NCI-H345 (cell line): ENCODE data around the gene MEA1.
"Not testable (repeated sequence)": the region's sequence is repeated elsewhere in the genome, so short reads cannot be mapped to it uniquely, and the experiment has no call there.

Source experiments
- DNase-seq: peaks from one replicate; lab custom pipeline; 2025; lab: John Stamatoyannopoulos, UW

The MEA1 gene

DNA sequence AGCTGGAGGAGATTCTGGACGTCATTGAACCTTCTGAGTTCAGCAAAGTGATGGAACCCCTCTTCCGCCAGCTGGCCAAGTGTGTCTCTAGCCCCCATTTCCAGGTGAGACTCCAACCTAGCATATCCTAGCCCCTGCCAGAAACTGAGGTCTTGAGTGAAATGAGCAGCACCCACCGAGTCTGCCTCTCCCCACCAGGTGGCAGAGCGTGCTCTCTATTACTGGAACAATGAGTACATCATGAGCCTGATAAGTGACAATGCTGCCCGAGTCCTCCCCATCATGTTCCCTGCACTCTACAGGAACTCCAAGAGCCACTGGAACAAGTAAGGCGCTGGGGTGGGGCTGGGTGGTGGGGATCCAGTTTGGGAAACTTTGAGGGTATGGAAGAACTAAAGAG lies 4.6 kb downstream of the MEA1 start:
- peak; percentile 7 for DNase-seq

DNA sequence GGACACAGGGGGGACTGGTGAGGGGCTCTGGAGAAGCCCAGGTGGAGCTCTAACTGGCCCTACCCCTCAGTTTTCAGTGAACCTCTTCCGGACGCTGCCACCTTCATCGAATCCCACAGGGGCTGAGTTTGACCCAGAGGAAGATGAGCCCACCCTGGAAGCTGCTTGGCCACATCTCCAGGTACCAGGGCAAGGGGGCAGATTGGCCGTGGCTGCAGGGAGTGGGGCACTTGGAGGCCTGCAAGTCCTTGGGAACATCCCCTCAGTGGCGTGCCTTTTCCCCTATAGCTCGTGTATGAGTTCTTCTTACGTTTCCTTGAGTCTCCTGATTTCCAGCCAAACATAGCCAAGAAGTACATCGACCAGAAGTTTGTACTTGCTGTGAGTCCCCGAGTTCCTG lies 6.6 kb downstream of the MEA1 start:
- no peak for DNase-seq

DNA sequence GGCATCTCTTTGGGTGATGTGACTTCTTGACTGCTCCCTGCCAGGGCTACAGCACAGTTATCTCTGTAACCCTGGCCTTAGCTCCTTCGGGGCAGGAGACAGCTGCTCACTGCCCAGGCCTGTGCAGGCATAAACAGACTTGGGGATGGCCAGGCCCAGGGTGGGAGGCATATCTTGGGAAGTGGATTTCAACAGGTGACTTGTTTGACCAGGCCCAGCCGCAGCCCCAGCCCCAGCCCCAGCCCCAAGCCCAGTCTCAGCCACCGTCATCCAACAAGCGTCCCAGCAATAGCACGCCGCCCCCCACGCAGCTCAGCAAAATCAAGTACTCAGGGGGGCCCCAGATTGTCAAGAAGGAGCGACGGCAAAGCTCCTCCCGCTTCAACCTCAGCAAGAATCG lies 7.5 kb downstream of the MEA1 start:
- no peak for DNase-seq

DNA sequence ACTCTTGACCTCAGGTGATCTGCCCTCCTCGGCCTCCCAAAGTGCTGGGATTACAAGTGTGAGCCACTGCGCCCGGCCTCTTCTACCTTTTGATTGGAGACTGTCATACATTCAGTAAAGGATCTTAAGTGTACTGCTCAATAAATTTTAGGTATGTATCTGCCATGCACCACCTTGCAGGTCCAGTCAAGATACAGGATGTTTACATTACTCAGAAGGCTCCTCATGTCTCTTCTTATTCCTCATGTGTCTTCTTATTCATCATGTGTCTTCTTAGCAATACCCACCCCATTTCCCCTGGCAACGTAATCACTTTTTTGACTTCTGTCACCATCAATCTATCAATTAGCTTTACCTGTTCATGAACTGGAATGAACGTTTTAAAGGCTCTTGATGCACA lies 7.9 kb downstream of the MEA1 start:
- no peak for DNase-seq

DNA sequence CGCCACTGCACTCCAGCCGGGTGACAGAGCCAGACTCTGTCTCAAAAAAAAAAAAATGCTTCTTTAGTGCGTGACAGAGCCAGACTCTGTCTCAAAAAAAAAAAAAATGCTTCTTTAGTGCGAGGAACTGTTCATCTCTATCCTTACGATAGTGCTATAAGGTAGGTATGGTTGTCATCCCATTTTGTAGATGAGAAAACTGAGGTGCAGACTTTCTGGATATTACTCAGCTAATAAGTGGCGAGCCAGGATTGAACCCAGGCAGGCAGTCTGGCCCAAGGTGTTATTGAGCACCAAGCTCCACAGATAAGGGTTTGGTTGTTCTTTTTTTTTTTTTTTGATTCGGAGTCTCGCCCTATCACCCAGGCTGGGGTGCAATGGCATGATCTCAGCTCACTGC lies 11.9 kb downstream of the MEA1 start:
- DNase-seq, result no peak

DNA sequence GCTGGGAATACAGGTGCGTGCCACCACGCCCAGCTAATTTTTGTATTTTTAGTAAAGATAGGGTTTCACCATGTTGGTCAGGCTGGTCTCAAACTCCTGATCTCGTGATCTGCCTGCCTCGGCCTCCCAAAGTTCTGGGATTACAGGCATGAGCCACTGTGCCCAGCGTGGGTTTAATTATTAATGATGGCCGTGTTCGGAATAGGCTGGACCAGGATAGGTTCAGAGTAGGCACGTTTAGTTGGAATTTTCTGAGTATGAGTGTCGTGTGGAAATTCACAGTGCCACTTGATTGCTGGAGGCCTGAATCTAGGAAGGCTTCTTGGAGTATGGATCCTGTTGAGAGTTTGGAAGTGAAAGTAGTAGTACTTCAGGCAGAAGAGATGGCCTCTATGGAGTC lies 15.5 kb downstream of the MEA1 start:
- DNase-seq, result not testable (repeated sequence)

DNA sequence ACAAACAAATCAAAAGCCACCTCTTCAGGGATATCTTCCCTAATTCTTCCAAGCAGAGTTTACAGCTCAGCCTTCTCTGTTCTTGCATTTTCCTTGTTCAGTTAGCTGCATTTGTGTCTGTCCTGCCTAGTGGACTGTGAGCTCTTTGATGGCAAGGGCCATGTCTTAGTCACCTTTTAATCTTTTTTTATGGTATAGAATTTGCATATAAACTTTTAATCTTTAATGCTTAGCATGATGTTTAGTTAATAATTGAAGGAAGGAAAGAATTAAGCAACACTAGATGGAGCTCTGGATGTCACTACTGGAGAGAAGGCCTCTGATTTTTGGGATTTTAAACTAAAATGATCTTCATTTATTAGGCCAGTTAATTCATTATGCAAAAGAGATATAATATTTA lies 17.2 kb downstream of the MEA1 start:
- no peak for DNase-seq

- no peak for DNase-seq
Measured at GRCh38 chr6:42993445-42993844, 20.3 kb downstream of the MEA1 start.

GRCh38 chr6:42989923-42990322 lies 23.8 kb downstream of the MEA1 start:
- DNase-seq, result no peak

GRCh38 chr6:42988486-42989020 lies 25.2 kb downstream of the MEA1 start:
- no peak for DNase-seq

DNA sequence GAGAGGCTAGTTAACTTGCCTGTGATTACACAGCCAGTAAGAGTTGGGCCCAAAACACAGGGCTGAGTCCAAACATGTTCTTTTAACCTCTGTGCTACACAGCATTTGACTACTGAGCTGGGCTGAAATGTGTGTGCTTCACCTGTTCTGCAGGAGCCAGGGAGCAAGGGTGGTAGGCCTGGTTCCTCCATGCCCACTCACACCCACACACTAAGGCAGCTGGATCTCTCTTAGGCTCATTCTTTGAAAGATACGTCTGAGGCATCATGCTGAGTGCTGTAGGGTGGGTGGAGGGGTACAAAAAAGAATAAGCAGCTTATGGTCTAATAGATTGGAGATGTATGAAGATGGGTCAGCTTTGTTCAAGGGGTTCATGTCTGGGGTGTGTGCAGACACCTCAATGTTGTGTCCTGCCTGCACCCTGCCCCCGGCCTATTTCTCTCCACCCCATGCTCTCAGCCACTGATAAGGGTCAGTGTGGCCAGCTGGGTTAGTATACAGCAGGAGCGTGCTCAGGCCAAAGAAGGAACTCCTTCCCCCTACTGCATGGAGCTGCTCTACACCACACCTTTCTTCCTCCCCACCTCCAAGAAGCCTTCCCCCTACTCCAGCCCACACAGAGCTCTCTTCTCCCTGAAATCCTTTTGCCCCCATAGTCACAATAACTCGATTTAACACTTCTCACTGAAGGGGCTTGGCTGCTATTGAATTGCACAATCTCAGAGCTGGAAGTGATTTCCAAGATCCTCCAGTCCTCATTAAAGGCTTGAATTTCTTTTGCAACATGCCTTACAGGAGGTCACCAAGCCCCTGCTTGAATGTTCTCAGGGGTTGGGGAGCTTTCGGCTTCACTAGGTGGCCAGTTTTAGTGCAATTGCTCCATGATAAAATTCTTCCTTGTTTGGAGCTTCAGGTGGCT lies 26.0 kb downstream of the MEA1 start:
- no peak for DNase-seq

DNA sequence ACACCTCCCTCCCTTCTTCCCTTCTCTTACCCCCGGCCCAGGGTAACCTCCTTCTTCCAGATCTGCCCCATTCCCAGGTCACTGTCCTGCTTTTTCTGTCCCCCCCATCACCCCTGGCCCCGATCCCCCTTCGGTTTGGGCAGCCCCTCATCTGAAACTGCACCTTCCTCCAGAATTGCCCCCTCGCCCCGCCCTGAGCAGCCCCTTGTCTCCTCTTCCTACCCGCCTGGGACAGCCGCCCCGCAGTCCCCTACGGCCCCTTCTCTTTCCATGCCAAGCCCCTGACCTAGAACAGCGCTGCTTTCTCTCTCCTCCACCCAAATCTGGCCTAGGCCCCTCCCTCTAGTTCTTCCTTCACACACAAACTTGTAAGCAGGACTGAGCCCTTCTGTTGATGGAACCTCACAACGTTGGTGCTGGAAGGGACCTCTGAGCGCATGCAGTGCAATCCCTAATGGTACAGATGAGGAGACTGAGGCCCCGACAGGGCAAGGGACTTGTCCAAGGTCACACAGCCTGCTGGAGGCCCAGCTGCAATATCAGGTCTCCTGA lies 28.7 kb downstream of the MEA1 start:
- DNase-seq, result no peak

DNA sequence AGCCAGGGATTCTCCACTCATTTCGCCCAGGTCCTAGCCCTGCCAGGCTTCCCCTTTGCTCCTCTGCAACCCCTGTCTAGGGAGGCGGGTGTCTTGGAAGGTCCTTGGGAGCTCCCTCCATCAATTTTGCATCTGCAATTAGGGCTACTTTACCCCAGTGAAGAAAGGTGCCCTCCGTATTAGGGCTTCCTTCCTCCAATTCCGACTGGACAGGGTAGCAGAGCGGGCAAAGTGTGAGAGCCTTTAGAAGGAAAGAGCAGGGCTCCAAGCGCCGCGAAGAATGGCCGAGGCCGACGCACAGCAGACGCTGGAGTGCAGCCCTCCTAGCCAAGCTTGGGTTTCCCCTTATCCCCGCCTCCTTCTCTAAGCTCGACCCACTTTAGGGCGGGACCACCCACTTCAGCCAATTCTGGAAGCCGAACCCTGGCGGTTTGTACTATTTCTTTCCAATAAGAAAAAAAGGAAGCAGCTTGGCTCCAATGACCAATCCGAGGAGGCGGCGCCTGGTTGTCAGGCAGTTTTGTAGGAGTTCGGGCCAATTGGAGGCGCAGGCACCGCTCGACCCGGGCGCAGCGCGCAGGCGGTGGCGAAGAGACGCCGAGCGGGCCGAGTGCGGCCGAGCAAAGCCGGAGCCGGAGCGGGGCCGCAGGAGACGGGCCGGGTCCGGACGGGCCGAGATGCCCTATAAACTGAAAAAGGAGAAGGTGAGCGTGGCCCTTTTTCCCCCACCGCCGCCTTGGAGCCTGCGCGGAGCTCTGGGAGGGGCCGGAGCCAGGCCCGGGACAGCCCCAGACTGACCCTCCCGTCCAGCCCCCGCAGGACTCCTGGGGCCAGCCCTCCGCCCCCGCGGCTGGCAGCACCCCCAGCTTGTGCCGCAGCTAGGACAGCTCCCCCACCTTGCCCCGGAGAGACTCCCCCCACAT lies 29.5 kb downstream of the MEA1 start, which contains the start of gene PPP2R5D:
PPP2R5D (plus strand) TSS at position 570 of the 923 bp plus-strand sequence; CDS start at position 678, 108 bp downstream.
- DNase-seq, result peak; percentile 99

DNA sequence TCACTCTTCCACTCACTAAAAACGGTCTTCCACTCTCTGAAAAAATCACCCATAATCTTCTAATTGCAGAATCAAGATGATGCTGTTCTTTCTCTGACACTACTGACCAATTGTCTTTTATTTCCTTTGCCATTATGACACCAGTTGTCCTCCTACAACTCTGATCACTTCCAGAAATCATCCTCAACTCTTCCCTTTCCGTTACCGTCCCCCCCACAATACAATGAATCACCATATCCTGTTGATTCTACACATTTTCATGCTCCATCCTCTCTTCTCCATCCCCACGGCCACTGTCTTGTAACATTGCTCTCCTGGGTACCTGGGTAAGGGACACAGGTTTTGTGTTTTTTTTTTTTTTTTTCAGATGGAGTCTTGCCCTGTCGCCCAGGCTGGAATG lies 31.9 kb downstream of the MEA1 start:
- no peak for DNase-seq

GRCh38 chr6:42979523-42980177 lies 34.1 kb downstream of the MEA1 start:
- peak; percentile 41 for DNase-seq

DNA sequence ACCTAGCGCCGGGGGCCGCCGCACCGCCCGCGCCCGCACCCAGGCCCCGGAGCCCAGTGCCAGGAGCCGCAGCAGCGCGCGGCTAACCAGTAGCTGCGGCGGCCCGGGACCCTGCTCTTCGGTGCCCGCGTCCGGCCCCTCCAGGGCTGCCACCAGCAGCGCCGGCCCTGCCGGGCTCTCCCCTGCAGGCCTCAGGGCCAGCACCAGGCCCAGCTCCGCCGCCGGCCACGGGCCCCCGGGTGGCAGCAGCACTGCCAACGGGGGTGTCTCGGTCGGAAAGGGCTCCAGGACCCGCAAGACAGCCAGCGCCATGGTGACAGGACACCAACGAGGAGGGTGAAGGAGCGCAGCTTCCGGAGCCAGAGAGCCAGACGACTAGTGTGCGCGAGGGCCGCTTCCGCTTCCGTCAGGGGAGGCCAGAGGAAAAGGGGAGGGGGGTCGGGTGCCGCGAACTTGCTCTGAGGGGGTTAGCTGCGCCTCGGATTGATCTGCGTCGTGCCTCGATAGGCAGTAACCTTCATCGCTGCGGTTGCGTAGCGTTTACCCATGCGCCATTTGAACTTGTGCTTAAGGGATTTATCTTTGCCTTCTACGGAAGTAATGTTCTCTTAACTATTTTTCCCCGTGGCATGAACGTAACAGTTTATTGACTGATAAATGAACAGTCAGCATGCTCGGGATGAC lies 34.8 kb downstream of the MEA1 start, which contains the start of gene PEX6:
PEX6 (minus strand) TSS at position 343 of the 684 bp plus-strand sequence; CDS start at position 312, 31 bp downstream.
- DNase-seq, result peak; percentile 88

DNA sequence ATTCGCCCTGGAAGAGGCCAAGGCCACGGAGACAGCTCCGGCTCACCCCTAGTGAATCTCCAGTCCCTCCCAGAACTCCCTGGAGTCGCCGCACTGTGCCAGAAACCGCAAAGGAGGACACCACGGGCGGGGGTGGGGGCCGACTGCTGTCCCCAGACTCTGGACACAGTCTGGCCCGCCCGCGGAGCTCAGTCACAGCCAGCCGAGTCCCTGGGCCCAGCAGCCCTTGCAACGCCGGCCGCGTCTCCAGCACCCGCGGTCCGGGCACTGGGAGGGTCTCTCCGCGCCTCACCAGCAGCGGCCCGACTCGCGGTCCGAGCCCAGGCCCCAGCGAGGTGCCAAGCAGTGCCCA lies 35.3 kb downstream of the MEA1 start:
- no peak for DNase-seq

DNA sequence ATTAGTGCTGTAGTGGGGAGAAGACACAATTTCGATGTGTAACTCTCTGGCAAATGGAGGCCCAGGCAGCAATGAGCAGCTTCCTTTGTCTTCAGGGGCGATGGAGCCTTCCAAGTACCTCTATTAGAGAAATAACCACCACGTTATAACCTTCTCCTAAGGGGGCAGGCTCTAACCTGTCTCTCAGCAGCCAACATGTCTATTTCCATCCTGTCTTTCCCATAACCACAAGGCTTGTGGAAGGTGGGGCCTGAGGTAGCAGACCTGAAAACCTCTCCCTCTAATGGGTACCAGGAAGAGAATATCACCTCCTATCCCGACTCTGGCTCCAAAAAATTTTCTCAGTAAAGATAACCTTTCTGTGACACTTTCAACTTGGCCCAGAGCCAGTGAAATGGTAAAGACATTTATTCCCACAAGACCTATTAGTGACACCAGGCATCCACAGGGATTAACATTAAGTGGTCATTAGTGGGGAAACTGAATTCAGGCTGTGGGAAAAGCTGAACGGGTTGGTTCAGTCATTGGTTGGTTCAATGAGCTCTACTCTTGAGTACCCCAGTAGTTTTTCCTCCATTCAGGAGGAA lies 38.7 kb downstream of the MEA1 start:
- no peak for DNase-seq

DNA sequence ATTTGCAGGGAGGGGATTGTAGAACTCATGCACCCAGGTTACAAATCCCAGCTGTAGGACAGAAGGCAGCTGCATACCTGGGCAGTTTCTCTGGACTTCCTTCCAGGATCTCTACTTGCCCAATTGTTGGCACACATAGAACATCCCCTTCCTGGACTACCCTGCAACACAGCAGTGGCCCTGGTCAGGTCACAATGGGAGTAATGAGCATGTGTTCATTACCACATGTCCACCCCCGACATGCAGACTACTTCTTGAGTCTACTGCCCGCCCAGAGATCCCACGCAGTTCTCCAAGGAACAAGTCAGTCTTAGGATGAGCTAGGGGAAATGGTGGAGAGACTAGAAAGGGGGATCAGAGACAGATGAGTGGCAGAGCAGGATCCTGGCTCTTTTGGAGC lies 39.8 kb downstream of the MEA1 start:
- DNase-seq, result no peak

DNA sequence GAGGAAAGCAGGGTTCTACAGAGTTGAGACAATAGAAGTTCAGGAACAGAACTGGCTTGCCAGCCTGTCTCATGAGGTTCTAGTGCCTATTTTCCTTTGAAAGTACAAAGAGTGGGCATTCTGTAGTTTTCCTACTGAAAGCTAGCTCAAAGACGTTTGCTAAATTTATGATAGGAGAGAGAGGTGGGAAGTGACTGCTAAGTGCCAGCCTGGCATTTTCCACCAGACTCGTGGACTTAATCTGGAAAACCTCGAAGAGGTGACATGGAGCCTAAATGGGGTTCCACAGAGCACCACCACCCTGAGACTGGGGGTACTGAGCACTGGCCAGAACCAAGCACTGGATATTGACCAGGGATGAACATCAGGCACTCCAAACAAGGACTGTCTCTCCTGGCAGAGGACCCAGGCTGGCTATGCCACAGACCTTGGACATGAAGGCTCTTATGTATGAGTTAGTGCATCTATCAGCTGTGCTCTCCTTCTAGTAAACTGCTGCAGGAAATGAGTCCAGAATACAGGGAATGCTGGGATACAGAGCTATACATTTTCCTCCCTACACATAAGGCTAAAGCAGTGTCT lies 41.9 kb downstream of the MEA1 start:
- no peak for DNase-seq
